H1 (cell line): ENCODE results near the gene SMIM35. TPM values are rescaled to one million over a fixed set of nuclear protein-coding genes. Genes with fewer than 3 reads are reported as not detected.

Experiments
- CTCF ChIA-PET: fragments of 300-600 bp; sonication (Branson Sonifier 250); formaldehyde crosslinking; loops from one replicate; lab custom pipeline; 2021; ENCODE audit not compliant: partially characterized antibody; lab: Charles Lee
- POLR2A ChIA-PET: fragments of 300-600 bp; sonication (Branson Sonifier 250); formaldehyde crosslinking; loops from one replicate; lab custom pipeline; 2021; ENCODE audit warnings: inconsistent platforms; ENCODE audit not compliant: partially characterized antibody; lab: Charles Lee
- DNase-seq, 2 experiments: peaks; one replicate each; pipeline versions ENCODE4 v3.0.0 to v3.0.0-alpha.2; 2010 to 2022; ENCODE audit warnings: low spot score in 2 of 2, low read depth in 1 of 2, mixed read lengths in 1 of 2
- FAIRE-seq: peaks from 2 replicates; lab custom pipeline; 2011; peaks lifted over from hg19 to GRCh38; lab: Jason Lieb, UNC
- H2AFZ ChIP-seq: 2 replicates; pipeline ENCODE4 v1.8.1; 2012; ENCODE audit warnings: low read length, inconsistent platforms
- H2AK5ac ChIP-seq: 2 replicates; pipeline ENCODE4 v1.6.1; 2013; ENCODE audit warnings: low read depth, low read length
- H2BK120ac ChIP-seq: replicated peaks from 2 replicates; pipeline ENCODE3; 2013; ENCODE audit warnings: low read depth, low read length, inconsistent platforms
- H2BK12ac ChIP-seq: 2 replicates; pipeline ENCODE4 v1.6.1; 2013; ENCODE audit warnings: low read depth, low read length
- H2BK15ac ChIP-seq: 2 replicates; pipeline ENCODE4 v1.6.1; 2013; ENCODE audit warnings: low read length
- H2BK20ac ChIP-seq: 2 replicates; pipeline ENCODE4 v1.6.1; 2013; ENCODE audit warnings: low read length
- H2BK5ac ChIP-seq: 2 replicates; pipeline ENCODE4 v1.6.1; 2013; ENCODE audit warnings: low read depth, low read length
- H3K14ac ChIP-seq: 2 replicates; pipeline ENCODE4 v1.6.1; 2013; ENCODE audit warnings: inconsistent platforms; ENCODE audit not compliant: insufficient read length
- H3K18ac ChIP-seq: 2 replicates; pipeline ENCODE4 v1.6.1; 2013; ENCODE audit warnings: low read length; ENCODE audit errors: extremely low read depth
- H3K23ac ChIP-seq: 2 replicates; pipeline ENCODE4 v1.6.1; 2013; ENCODE audit warnings: inconsistent platforms; ENCODE audit not compliant: insufficient read length
- H3K23me2 ChIP-seq: 2 replicates; pipeline ENCODE4 v1.6.1; 2013; ENCODE audit warnings: low read depth, low read length
- H3K27ac ChIP-seq: 2 replicates; pipeline ENCODE4 v1.6.1; 2011; ENCODE audit warnings: low read depth, low read length, inconsistent platforms
- H3K27me3 ChIP-seq, 4 experiments: replicated peaks in 1 of 4; 1 replicate in 1 of 4; 2 replicates in 3 of 4; pipeline versions ENCODE4 v1.6.1 to v1.8.1; 2011 to 2013; ENCODE audit warnings: low read length in 3 of 4, mild to moderate bottlenecking in 3 of 4, inconsistent platforms in 2 of 4, mixed read lengths in 2 of 4, moderate library complexity in 1 of 4; ENCODE audit not compliant: control insufficient read depth in 3 of 4, insufficient read depth in 3 of 4; ENCODE audit errors: extremely low read depth in 1 of 4
- H3K36me3 ChIP-seq, 4 experiments: 2 replicates each; pipeline versions ENCODE4 v1.6.1 to v1.8.1; 2011 to 2013; ENCODE audit warnings: mild to moderate bottlenecking in 4 of 4, low read length in 3 of 4, moderate library complexity in 2 of 4, control low read depth in 1 of 4, inconsistent platforms in 1 of 4; ENCODE audit not compliant: insufficient read depth in 4 of 4, control insufficient read depth in 2 of 4
- H3K4ac ChIP-seq: replicated peaks from 2 replicates; pipeline ENCODE3; 2013; ENCODE audit warnings: low read length, low read depth, mixed read lengths, inconsistent platforms; ENCODE audit not compliant: insufficient read length
- H3K4me1 ChIP-seq, 4 experiments: replicated peaks in 1 of 4; 1 replicate in 1 of 4; 2 replicates in 3 of 4; pipeline versions ENCODE4 v1.6.1 to v1.8.1; 2011 to 2013; ENCODE audit warnings: low read length in 3 of 4, inconsistent platforms in 2 of 4, mixed read lengths in 1 of 4; ENCODE audit not compliant: insufficient read depth in 4 of 4, control insufficient read depth in 3 of 4
- H3K4me2 ChIP-seq, 2 experiments: 2 replicates each; pipeline versions ENCODE4 v1.6.1 to v1.8.1; 2011 to 2013; ENCODE audit warnings: low read depth in 2 of 2, low read length in 2 of 2, control low read depth in 1 of 2, inconsistent platforms in 1 of 2, mild to moderate bottlenecking in 1 of 2; ENCODE audit not compliant: insufficient read depth in 1 of 2
- H3K4me3 ChIP-seq, 4 experiments: fragments of 200-600, 300-600 bp in 1 of 4; sonication (generic), shearing (Covaris generic), sonication (Bioruptor Twin) in 1 of 4; 2 replicates each; pipeline versions ENCODE4 v1.5.1 to v1.8.1; 2011 to 2016; ENCODE audit warnings: low read length in 4 of 4, low read depth in 3 of 4, control low read depth in 2 of 4, inconsistent platforms in 2 of 4, mild to moderate bottlenecking in 2 of 4, mixed read lengths in 1 of 4, moderate library complexity in 1 of 4; ENCODE audit not compliant: insufficient read depth in 2 of 4; ENCODE audit errors: extremely low read depth in 1 of 4
- H3K56ac ChIP-seq: replicated peaks from 2 replicates; pipeline ENCODE3; 2013; ENCODE audit warnings: low read depth, mild to moderate bottlenecking, mixed read lengths, low read length, inconsistent platforms; ENCODE audit not compliant: insufficient read length
- H3K79me1 ChIP-seq: 2 replicates; pipeline ENCODE4 v1.6.1; 2013; ENCODE audit warnings: low read depth, low read length, control low read depth
- H3K79me2 ChIP-seq, 2 experiments: 2 replicates each; pipeline versions ENCODE4 v1.6.1 to v1.8.1; 2012 to 2013; ENCODE audit warnings: low read length in 2 of 2, mild to moderate bottlenecking in 2 of 2, inconsistent platforms in 1 of 2; ENCODE audit not compliant: insufficient read depth in 2 of 2, control insufficient read depth in 1 of 2
- H3K9ac ChIP-seq, 4 experiments: replicated peaks in 1 of 4; 1 replicate in 1 of 4; 2 replicates in 3 of 4; pipeline versions ENCODE4 v1.6.1 to v1.8.1; 2011 to 2013; ENCODE audit warnings: low read depth in 3 of 4, low read length in 3 of 4, control low read depth in 2 of 4, mild to moderate bottlenecking in 2 of 4, moderate library complexity in 2 of 4, inconsistent platforms in 1 of 4; ENCODE audit errors: extremely low read depth in 1 of 4
- H3K9me3 ChIP-seq, 2 experiments: 2 replicates each; pipeline versions ENCODE4 v1.6.1 to v1.8.1; 2012 to 2013; ENCODE audit warnings: mild to moderate bottlenecking in 2 of 2, moderate library complexity in 2 of 2, control low read depth in 1 of 2, inconsistent platforms in 1 of 2, low read depth in 1 of 2, low read length in 1 of 2, mixed read lengths in 1 of 2; ENCODE audit not compliant: insufficient read depth in 2 of 2
- H4K20me1 ChIP-seq, 2 experiments: replicated peaks in 1 of 2; 2 replicates each; pipeline versions ENCODE3 to v1.8.1; 2011 to 2013; ENCODE audit warnings: inconsistent platforms in 2 of 2, low read length in 2 of 2, mild to moderate bottlenecking in 1 of 2; ENCODE audit not compliant: insufficient read depth in 2 of 2, control insufficient read depth in 1 of 2
- H4K5ac ChIP-seq: 2 replicates; pipeline ENCODE4 v1.6.1; 2013; ENCODE audit warnings: low read length, low read depth, mixed read lengths, inconsistent platforms; ENCODE audit not compliant: insufficient read length
- H4K8ac ChIP-seq: 2 replicates; pipeline ENCODE4 v1.8.0; 2013; ENCODE audit warnings: mild to moderate bottlenecking, moderate library complexity, low read length, inconsistent platforms; ENCODE audit not compliant: insufficient read depth; ENCODE audit errors: extremely low read depth
- H4K91ac ChIP-seq: replicated peaks from 2 replicates; pipeline ENCODE3; 2013; ENCODE audit warnings: low read length, mixed read lengths, inconsistent platforms; ENCODE audit not compliant: insufficient read length
- ATF2 ChIP-seq: IDR thresholded peaks from 2 replicates; pipeline ENCODE4 v1.6.1; 2012; ENCODE audit warnings: low read length, inconsistent platforms
- BCL11A ChIP-seq, 2 experiments: IDR thresholded peaks; one replicate each; pipeline ENCODE4 v1.6.1; 2011; ENCODE audit warnings: low read depth in 2 of 2, low read length in 2 of 2, mild to moderate bottlenecking in 2 of 2
- BRCA1 ChIP-seq: IDR thresholded peaks from 2 replicates; pipeline ENCODE4 v1.6.1; 2012; ENCODE audit warnings: low read depth, low read length, improper control_type of control experiment
- CBX5 ChIP-seq: fragments of 300-800, 300-1000 bp; sonication (generic); IDR thresholded peaks from 2 replicates; pipeline ENCODE4 v1.7.1; 2016; ENCODE audit warnings: antibody characterized with exemption, low read length, low read depth
- CHD1 ChIP-seq: IDR thresholded peaks from 2 replicates; pipeline ENCODE4 v1.6.1; 2012; ENCODE audit warnings: low read depth, low read length, improper control_type of control experiment
- KDM4A ChIP-seq: IDR thresholded peaks from one replicate; pipeline ENCODE4 v1.7.1; 2012; ENCODE audit warnings: low read depth, mild to moderate bottlenecking, moderate library complexity, low read length, inconsistent platforms; ENCODE audit not compliant: severe bottlenecking
- POU5F1 ChIP-seq: IDR thresholded peaks from 2 replicates; pipeline ENCODE4 v1.6.1; 2011; ENCODE audit warnings: low read depth, mild to moderate bottlenecking, low read length, moderate library complexity
- RXRA ChIP-seq: IDR thresholded peaks from 2 replicates; pipeline ENCODE4 v1.6.1; 2011; ENCODE audit warnings: low read depth, mild to moderate bottlenecking, low read length, moderate library complexity; ENCODE audit not compliant: insufficient read depth
- SIN3A ChIP-seq, 2 experiments: IDR thresholded peaks in 1 of 2; conservative IDR thresholded peaks in 1 of 2; 2 replicates each; pipeline ENCODE4 v1.6.1; 2011 to 2012; ENCODE audit warnings: low read length in 2 of 2, improper control_type of control experiment in 1 of 2, low read depth in 1 of 2, mild to moderate bottlenecking in 1 of 2
- TAF1 ChIP-seq: IDR thresholded peaks from 2 replicates; pipeline ENCODE4 v1.6.1; 2011; ENCODE audit warnings: mild to moderate bottlenecking, low read depth, low read length
- TBP ChIP-seq: IDR thresholded peaks from 2 replicates; pipeline ENCODE4 v1.6.1; 2011; ENCODE audit warnings: low read depth, low read length, improper control_type of control experiment
- TCF12 ChIP-seq: IDR thresholded peaks from 2 replicates; pipeline ENCODE4 v1.6.1; 2011; ENCODE audit warnings: low read depth, mild to moderate bottlenecking, low read length
- WGBS, 2 experiments: shearing (Covaris generic) in 1 of 2; methylation state at CpG; one replicate each; pipeline versions ENCODE4 v1.1.6 to v1.1.7; 2013 to 2015; ENCODE audit warnings: low lambda C conversion rate in 2 of 2, mixed read lengths in 2 of 2, inconsistent platforms in 1 of 2, low coverage in 1 of 2, missing lambda C conversion rate in 1 of 2; ENCODE audit not compliant: insufficient replicate concordance in 2 of 2, insufficient coverage in 1 of 2, insufficient read length in 1 of 2; ENCODE audit errors: extremely low coverage in 1 of 2, missing lambda C conversion rate in 1 of 2; 5-methylcytosine and 5-hydroxymethylcytosine counted together
- polyA plus RNA-seq, 7 experiments: library from polyadenylated mRNA; depleted of rRNA in 3 of 7; stranded (reverse) in 5 of 7; unstranded in 2 of 7; fragments of >200 nt in 5 of 7; fragments of 200-250 nt in 2 of 7; gene quantifications; 1 replicate in 5 of 7; 2 replicates in 1 of 7; 4 replicates in 1 of 7; pipeline versions ENCODE4 v1.2.1 to v1.2.3, GENCODE V29; 2011 to 2013; ENCODE audit warnings: missing spikeins in 2 of 7, mixed read lengths in 2 of 7
- total RNA-seq: library from RNA; stranded (reverse); fragmentation: NEBNext Ultra II Directional; extraction: Animal tissue kit (Norgen Biotek cat#: 25700); gene quantifications from 2 replicates; pipeline ENCODE4 v1.2.1, GENCODE V29; 2021

Gene SMIM35
- total and polyA plus RNA-seq, 2 of the 8 experiments (the other 6 are each of a cell fraction or from before 2014, with no cell fraction given): not detected

- H3K14ac ChIP-seq: no peak overlapping the region
- no peak overlapping the region for H3K56ac ChIP-seq
- no peak overlapping the region for H3K18ac ChIP-seq
- no peaks in the 10 kb centered on the region for H3K9me3 ChIP-seq
- no peak overlapping the region for H4K5ac ChIP-seq
- no peak overlapping the region for H2BK12ac ChIP-seq
- H3K79me2 ChIP-seq: no peaks in the 10 kb centered on the region
- no peaks in the 10 kb centered on the region for H3K23me2 ChIP-seq
- no peaks in the 10 kb centered on the region for H4K20me1 ChIP-seq
- no peak overlapping the region for H3K27ac ChIP-seq
- H2BK15ac ChIP-seq: no peak overlapping the region
- no peak overlapping the region for H3K4ac ChIP-seq
- no peak overlapping the region for H4K91ac ChIP-seq
- POLR2A ChIA-PET: interaction anchor here (1.3 kb wide), 1 partner anchor 13 kb away, joined by 3 read pairs; the partner anchor contains the start of gene IL10RA
- no peaks in the 10 kb centered on the region for H3K36me3 ChIP-seq
- H3K23ac ChIP-seq: no peak overlapping the region
- 87% methylated on average over 3 of the region's 3 CpGs; no CpG with 5 or more reads in 1 of the 2 experiments for WGBS, 2 experiments
- CTCF ChIA-PET: interaction anchor here (0.6 to 3.8 kb wide), 7 partner anchors 8 to 743 kb away, joined by 3 to 18 read pairs (median 5); no protein-coding TSS in a partner anchor
- no peak for FAIRE-seq
- H4K8ac ChIP-seq: peak overlapping the region; percentile 1; the same call in 1 of the 2 replicates
- no peak overlapping the region for H2BK20ac ChIP-seq
- H2AFZ ChIP-seq: no peak overlapping the region
- H3K9ac ChIP-seq: no peak overlapping the region
- no peak overlapping the region for H2BK5ac ChIP-seq
- no peak overlapping the region for H2AK5ac ChIP-seq
- H3K27me3 ChIP-seq: peaks cover 0 to 2% (median 0%) of the 10 kb centered on the region in 4 experiments; a peak in 1 of 7 replicates
- no peak overlapping the region for H3K4me3 ChIP-seq
- no peak for DNase-seq
- no peaks in the 10 kb centered on the region for H3K79me1 ChIP-seq
- no peak overlapping the region for H2BK120ac ChIP-seq
- no peak overlapping the region for H3K4me2 ChIP-seq
- no peaks in the 10 kb centered on the region; a peak in 2 of 7 replicates for H3K4me1 ChIP-seq
- TF ChIP-seq CBX5: no peak
- no peak for TF ChIP-seq ATF2
- no peak for TF ChIP-seq TAF1
- TF ChIP-seq SIN3A (conservative IDR thresholded peaks at IDR 0.05 in 1 of 2, IDR thresholded peaks at IDR 0.05 in 1 of 2; ENCODE audit: low read depth in 1 of 2, low read length in 2 of 2): no peak
- no peak for TF ChIP-seq RXRA
- no peak for TF ChIP-seq BCL11A (IDR thresholded peaks at IDR 0.05; ENCODE audit: low read depth in 2 of 2, low read length in 2 of 2)
- TF ChIP-seq CHD1: no peak
- no peak for TF ChIP-seq TBP
- no peak for TF ChIP-seq BRCA1
- no peak for TF ChIP-seq KDM4A
- TF ChIP-seq POU5F1: no peak
- no peak for TF ChIP-seq TCF12
Observed at GRCh38 chr11:117999354-117999993, 87.3 kb downstream of the SMIM35 start.
